ENCODE data around the gene AEBP1.

DNA sequence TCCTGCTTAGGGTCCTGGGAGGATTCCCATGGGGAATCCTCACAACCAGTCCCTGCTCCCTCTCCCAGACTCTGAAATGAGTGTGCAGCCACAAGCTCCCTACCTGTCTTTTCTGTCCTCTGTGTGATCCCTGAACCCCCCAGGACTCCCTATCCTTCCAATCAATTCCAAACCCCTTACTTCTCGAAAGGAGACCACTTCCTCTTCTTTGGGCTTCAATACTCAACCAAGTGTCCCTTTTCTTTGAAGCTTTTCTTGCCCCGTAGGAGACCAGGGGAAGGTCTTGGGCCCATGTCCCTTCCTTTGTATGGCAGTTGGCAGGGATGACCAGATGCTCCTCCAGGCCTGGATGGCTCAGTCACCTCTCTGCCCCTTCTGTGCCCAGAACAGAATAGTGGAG is 1.7 kb downstream of the AEBP1 start:
- TF ChIP-seq, protein P1, sequence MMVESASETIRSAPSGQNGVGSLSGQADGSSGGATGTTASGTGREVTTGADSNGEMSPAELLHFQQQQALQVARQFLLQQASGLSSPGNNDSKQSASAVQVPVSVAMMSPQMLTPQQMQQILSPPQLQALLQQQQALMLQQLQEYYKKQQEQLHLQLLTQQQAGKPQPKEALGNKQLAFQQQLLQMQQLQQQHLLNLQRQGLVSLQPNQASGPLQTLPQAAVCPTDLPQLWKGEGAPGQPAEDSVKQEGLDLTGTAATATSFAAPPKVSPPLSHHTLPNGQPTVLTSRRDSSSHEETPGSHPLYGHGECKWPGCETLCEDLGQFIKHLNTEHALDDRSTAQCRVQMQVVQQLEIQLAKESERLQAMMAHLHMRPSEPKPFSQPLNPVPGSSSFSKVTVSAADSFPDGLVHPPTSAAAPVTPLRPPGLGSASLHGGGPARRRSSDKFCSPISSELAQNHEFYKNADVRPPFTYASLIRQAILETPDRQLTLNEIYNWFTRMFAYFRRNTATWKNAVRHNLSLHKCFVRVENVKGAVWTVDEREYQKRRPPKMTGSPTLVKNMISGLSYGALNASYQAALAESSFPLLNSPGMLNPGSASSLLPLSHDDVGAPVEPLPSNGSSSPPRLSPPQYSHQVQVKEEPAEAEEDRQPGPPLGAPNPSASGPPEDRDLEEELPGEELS (CRISPR knock-in tag; IDR thresholded peaks at IDR 0.05), result no peak
- TF ChIP-seq, protein P2, sequence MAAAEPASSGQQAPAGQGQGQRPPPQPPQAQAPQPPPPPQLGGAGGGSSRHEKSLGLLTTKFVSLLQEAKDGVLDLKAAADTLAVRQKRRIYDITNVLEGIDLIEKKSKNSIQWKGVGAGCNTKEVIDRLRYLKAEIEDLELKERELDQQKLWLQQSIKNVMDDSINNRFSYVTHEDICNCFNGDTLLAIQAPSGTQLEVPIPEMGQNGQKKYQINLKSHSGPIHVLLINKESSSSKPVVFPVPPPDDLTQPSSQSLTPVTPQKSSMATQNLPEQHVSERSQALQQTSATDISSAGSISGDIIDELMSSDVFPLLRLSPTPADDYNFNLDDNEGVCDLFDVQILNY (CRISPR knock-in tag; IDR thresholded peaks at IDR 0.05), result no peak
- TF ChIP-seq GABPB1 (CRISPR knock-in tag; IDR thresholded peaks at IDR 0.05) (no peak), ATF1 (CRISPR knock-in tag; IDR thresholded peaks at IDR 0.05) (no peak), ZNF121 (CRISPR knock-in tag; IDR thresholded peaks at IDR 0.05) (no peak), JUN (CRISPR knock-in tag; IDR thresholded peaks at IDR 0.05) (no peak), MYBL2 (CRISPR knock-in tag; IDR thresholded peaks at IDR 0.05) (no peak), KAT7 (CRISPR knock-in tag; IDR thresholded peaks at IDR 0.05; ENCODE audit: borderline replicate concordance) (no peak), ZNF138 (CRISPR knock-in tag; conservative IDR thresholded peaks at IDR 0.05) (no peak)
- TF ChIP-seq, protein P3, sequence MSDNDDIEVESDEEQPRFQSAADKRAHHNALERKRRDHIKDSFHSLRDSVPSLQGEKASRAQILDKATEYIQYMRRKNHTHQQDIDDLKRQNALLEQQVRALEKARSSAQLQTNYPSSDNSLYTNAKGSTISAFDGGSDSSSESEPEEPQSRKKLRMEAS (CRISPR knock-in tag; IDR thresholded peaks at IDR 0.05), result no peak
- TF ChIP-seq, protein P4, sequence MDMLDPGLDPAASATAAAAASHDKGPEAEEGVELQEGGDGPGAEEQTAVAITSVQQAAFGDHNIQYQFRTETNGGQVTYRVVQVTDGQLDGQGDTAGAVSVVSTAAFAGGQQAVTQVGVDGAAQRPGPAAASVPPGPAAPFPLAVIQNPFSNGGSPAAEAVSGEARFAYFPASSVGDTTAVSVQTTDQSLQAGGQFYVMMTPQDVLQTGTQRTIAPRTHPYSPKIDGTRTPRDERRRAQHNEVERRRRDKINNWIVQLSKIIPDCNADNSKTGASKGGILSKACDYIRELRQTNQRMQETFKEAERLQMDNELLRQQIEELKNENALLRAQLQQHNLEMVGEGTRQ (CRISPR knock-in tag; IDR thresholded peaks at IDR 0.05), result no peak
- TF ChIP-seq, protein P5, sequence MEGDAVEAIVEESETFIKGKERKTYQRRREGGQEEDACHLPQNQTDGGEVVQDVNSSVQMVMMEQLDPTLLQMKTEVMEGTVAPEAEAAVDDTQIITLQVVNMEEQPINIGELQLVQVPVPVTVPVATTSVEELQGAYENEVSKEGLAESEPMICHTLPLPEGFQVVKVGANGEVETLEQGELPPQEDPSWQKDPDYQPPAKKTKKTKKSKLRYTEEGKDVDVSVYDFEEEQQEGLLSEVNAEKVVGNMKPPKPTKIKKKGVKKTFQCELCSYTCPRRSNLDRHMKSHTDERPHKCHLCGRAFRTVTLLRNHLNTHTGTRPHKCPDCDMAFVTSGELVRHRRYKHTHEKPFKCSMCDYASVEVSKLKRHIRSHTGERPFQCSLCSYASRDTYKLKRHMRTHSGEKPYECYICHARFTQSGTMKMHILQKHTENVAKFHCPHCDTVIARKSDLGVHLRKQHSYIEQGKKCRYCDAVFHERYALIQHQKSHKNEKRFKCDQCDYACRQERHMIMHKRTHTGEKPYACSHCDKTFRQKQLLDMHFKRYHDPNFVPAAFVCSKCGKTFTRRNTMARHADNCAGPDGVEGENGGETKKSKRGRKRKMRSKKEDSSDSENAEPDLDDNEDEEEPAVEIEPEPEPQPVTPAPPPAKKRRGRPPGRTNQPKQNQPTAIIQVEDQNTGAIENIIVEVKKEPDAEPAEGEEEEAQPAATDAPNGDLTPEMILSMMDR (IDR thresholded peaks at IDR 0.05), result no peak
- TF ChIP-seq, protein P6, sequence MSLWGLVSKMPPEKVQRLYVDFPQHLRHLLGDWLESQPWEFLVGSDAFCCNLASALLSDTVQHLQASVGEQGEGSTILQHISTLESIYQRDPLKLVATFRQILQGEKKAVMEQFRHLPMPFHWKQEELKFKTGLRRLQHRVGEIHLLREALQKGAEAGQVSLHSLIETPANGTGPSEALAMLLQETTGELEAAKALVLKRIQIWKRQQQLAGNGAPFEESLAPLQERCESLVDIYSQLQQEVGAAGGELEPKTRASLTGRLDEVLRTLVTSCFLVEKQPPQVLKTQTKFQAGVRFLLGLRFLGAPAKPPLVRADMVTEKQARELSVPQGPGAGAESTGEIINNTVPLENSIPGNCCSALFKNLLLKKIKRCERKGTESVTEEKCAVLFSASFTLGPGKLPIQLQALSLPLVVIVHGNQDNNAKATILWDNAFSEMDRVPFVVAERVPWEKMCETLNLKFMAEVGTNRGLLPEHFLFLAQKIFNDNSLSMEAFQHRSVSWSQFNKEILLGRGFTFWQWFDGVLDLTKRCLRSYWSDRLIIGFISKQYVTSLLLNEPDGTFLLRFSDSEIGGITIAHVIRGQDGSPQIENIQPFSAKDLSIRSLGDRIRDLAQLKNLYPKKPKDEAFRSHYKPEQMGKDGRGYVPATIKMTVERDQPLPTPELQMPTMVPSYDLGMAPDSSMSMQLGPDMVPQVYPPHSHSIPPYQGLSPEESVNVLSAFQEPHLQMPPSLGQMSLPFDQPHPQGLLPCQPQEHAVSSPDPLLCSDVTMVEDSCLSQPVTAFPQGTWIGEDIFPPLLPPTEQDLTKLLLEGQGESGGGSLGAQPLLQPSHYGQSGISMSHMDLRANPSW (CRISPR knock-in tag; conservative IDR thresholded peaks at IDR 0.05; ENCODE audit: low read depth), result no peak

All from WTC11 (cell line).